GM12872 (cell line): Measurements from ENCODE around the gene DPYD.

ENCODE experiments used
- CTCF ChIP-seq: IDR thresholded peaks from 3 replicates; pipeline ENCODE4 v1.5.1; 2011; ENCODE audit warnings: low read depth, mild to moderate bottlenecking, low read length, moderate library complexity; ENCODE audit not compliant: insufficient read depth

Gene DPYD

GRCh38 chr1:97918961-97919360 lies 1.9 kb downstream of the DPYD start:
- no peak for TF ChIP-seq CTCF

DNA sequence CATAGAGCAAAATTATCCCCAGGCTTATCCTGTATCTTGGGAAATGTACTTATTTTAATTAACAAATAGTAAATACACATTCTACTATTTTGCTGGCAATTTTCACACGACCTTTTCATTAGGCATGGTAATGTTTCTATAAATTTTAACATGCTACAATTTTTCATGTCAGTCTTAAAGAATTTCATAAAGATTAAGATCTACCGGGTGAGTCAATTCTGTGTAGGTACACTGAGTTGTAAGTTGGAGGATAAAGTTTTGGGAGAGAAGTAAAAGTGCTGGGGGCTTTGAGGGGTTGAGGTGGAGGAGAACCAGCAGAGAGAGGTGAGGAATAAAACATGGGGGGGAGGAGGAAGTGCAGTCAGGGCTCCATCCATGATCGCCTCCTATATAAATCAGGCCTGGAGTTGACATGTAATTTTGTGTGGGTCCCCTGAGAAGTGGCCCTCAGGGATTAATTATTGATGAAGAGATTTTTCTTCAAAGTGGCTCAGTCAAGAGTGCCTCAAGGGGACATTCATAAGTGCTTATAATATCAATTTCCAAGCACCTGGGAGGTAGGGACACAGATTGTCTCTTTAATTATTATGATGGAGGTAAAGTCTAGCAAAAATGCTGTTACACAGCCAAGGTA lies 7.2 kb downstream of the DPYD start:
- TF ChIP-seq CTCF = no peak

DNA sequence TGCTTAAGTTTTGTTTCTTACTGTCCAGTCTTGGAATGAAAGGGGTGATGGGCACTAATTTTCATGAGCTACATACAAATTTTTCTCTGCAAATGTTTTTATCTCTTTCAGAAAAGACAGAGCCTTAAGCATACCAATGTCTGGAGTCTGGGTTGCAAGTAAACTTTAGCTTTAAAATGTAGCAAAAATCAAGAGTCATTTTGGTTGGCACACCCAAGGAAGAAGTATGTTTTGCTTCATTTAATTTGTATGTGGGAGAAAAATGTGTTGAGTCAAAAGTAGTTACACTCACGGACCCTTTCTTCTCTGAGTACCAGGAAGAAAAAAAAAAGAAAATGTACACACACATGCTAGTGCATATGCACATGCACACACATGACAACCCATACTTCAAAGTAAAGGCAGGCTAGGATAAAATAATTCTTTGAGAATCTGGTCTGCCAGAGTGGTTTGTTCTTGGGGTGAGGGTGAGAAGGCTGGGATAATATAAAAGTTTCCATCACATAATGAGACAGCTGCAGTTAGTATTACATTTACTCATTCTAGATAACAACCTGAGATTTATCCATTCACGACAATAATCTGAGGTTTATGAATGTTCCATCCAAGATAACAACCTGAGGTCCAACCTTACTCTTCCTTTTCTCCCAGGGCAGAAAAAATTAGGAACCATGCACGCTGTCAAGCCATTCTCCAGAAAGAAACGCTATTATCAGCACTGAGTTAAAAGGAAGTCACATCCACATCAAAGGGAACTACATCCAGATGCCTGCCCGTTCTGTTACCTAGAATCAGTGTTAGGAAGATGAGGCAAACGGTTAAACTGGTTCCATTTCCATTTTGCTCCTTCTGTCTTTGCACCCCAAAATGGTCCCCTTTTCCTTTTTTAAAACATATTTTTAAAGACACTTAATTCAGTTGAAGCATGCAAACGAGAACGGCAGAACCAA lies 9.3 kb downstream of the DPYD start:
- TF ChIP-seq CTCF = no peak

- no peak for TF ChIP-seq CTCF
Observed at GRCh38 chr1:97909266-97909665, 11.6 kb downstream of the DPYD start.

DNA sequence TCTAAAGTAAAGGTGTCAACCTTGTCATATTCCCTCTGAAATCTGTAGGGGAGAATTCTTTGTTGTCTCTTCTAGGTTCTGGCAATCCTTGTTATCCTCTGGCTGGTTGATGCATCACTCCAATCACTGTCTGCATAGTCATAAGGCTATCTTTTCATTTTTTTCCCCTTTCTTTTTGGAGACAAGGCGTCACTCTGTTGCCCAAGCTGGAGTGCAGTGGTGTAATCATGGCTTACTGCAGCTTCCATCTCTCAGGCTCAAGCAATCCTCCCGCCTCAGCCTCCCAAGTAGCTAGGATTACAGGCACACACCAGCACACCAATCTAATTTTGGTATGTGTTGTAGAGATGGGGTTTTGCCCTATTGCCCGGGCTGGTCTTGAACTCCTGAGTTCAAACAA lies 12.9 kb downstream of the DPYD start:
- no peak for TF ChIP-seq CTCF

DNA sequence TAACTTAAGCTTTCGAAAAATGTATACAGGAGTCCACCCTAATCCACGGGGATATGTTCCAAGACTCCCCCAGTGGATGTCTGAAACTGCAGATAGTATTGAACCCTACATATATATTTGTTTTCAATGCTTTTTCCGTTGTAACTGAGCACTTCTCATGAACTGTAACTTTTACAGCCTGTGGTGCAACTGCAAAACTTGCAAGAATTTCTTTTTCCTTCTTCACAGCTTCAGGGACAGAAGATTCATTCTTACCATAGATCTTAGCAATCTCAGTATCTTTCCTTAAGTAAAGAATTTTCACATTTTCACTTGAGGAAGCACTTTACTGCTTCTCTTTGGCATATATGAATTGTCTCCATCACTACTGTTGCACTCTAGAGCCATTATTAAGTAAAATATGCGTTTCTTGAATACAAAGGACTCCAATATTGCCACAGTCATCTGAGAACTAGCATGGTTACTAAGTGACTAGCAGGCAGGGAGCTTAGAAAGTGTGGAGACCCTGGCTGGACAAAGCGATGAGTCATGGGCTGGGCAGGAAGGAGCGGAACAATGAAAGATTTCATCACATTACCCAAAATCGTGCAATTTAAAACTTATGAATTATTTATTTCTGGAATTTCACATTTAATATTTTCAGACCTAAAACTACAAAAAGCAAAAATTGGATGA lies 14.1 kb downstream of the DPYD start:
- TF ChIP-seq CTCF = no peak
